H1 (cell line): ENCODE data around the gene CD4. TPM values are rescaled to one million over a fixed set of nuclear protein-coding genes. Genes with fewer than 3 reads are reported as not detected.
A peak's percentile ranks its signal among the peaks of the same experiment; 100 is the strongest.

Experiments
- CTCF ChIA-PET: fragments of 300-600 bp; sonication (Branson Sonifier 250); formaldehyde crosslinking; loops from one replicate; lab custom pipeline; 2021; ENCODE audit not compliant: partially characterized antibody; lab: Charles Lee
- POLR2A ChIA-PET: fragments of 300-600 bp; sonication (Branson Sonifier 250); formaldehyde crosslinking; loops from one replicate; lab custom pipeline; 2021; ENCODE audit warnings: inconsistent platforms; ENCODE audit not compliant: partially characterized antibody; lab: Charles Lee
- DNase-seq, 2 experiments: peaks; one replicate each; pipeline versions ENCODE4 v3.0.0 to v3.0.0-alpha.2; 2010 to 2022; ENCODE audit warnings: low spot score in 2 of 2, low read depth in 1 of 2, mixed read lengths in 1 of 2
- FAIRE-seq: peaks from 2 replicates; lab custom pipeline; 2011; peaks lifted over from hg19 to GRCh38; lab: Jason Lieb, UNC
- H2AFZ ChIP-seq: 2 replicates; pipeline ENCODE4 v1.8.1; 2012; ENCODE audit warnings: low read length, inconsistent platforms
- H2AK5ac ChIP-seq: 2 replicates; pipeline ENCODE4 v1.6.1; 2013; ENCODE audit warnings: low read depth, low read length
- H2BK120ac ChIP-seq: replicated peaks from 2 replicates; pipeline ENCODE3; 2013; ENCODE audit warnings: low read depth, low read length, inconsistent platforms
- H2BK12ac ChIP-seq: 2 replicates; pipeline ENCODE4 v1.6.1; 2013; ENCODE audit warnings: low read depth, low read length
- H2BK15ac ChIP-seq: 2 replicates; pipeline ENCODE4 v1.6.1; 2013; ENCODE audit warnings: low read length
- H2BK20ac ChIP-seq: 2 replicates; pipeline ENCODE4 v1.6.1; 2013; ENCODE audit warnings: low read length
- H2BK5ac ChIP-seq: 2 replicates; pipeline ENCODE4 v1.6.1; 2013; ENCODE audit warnings: low read depth, low read length
- H3K14ac ChIP-seq: 2 replicates; pipeline ENCODE4 v1.6.1; 2013; ENCODE audit warnings: inconsistent platforms; ENCODE audit not compliant: insufficient read length
- H3K18ac ChIP-seq: 2 replicates; pipeline ENCODE4 v1.6.1; 2013; ENCODE audit warnings: low read length; ENCODE audit errors: extremely low read depth
- H3K23ac ChIP-seq: 2 replicates; pipeline ENCODE4 v1.6.1; 2013; ENCODE audit warnings: inconsistent platforms; ENCODE audit not compliant: insufficient read length
- H3K23me2 ChIP-seq: 2 replicates; pipeline ENCODE4 v1.6.1; 2013; ENCODE audit warnings: low read depth, low read length
- H3K27ac ChIP-seq: 2 replicates; pipeline ENCODE4 v1.6.1; 2011; ENCODE audit warnings: low read depth, low read length, inconsistent platforms
- H3K27me3 ChIP-seq, 4 experiments: replicated peaks in 1 of 4; 1 replicate in 1 of 4; 2 replicates in 3 of 4; pipeline versions ENCODE4 v1.6.1 to v1.8.1; 2011 to 2013; ENCODE audit warnings: low read length in 3 of 4, mild to moderate bottlenecking in 3 of 4, inconsistent platforms in 2 of 4, mixed read lengths in 2 of 4, moderate library complexity in 1 of 4; ENCODE audit not compliant: control insufficient read depth in 3 of 4, insufficient read depth in 3 of 4; ENCODE audit errors: extremely low read depth in 1 of 4
- H3K36me3 ChIP-seq, 4 experiments: 2 replicates each; pipeline versions ENCODE4 v1.6.1 to v1.8.1; 2011 to 2013; ENCODE audit warnings: mild to moderate bottlenecking in 4 of 4, low read length in 3 of 4, moderate library complexity in 2 of 4, control low read depth in 1 of 4, inconsistent platforms in 1 of 4; ENCODE audit not compliant: insufficient read depth in 4 of 4, control insufficient read depth in 2 of 4
- H3K4ac ChIP-seq: replicated peaks from 2 replicates; pipeline ENCODE3; 2013; ENCODE audit warnings: low read length, low read depth, mixed read lengths, inconsistent platforms; ENCODE audit not compliant: insufficient read length
- H3K4me1 ChIP-seq, 4 experiments: replicated peaks in 1 of 4; 1 replicate in 1 of 4; 2 replicates in 3 of 4; pipeline versions ENCODE4 v1.6.1 to v1.8.1; 2011 to 2013; ENCODE audit warnings: low read length in 3 of 4, inconsistent platforms in 2 of 4, mixed read lengths in 1 of 4; ENCODE audit not compliant: insufficient read depth in 4 of 4, control insufficient read depth in 3 of 4
- H3K4me2 ChIP-seq, 2 experiments: 2 replicates each; pipeline versions ENCODE4 v1.6.1 to v1.8.1; 2011 to 2013; ENCODE audit warnings: low read depth in 2 of 2, low read length in 2 of 2, control low read depth in 1 of 2, inconsistent platforms in 1 of 2, mild to moderate bottlenecking in 1 of 2; ENCODE audit not compliant: insufficient read depth in 1 of 2
- H3K4me3 ChIP-seq, 4 experiments: fragments of 200-600, 300-600 bp in 1 of 4; sonication (generic), shearing (Covaris generic), sonication (Bioruptor Twin) in 1 of 4; 2 replicates each; pipeline versions ENCODE4 v1.5.1 to v1.8.1; 2011 to 2016; ENCODE audit warnings: low read length in 4 of 4, low read depth in 3 of 4, control low read depth in 2 of 4, inconsistent platforms in 2 of 4, mild to moderate bottlenecking in 2 of 4, mixed read lengths in 1 of 4, moderate library complexity in 1 of 4; ENCODE audit not compliant: insufficient read depth in 2 of 4; ENCODE audit errors: extremely low read depth in 1 of 4
- H3K56ac ChIP-seq: replicated peaks from 2 replicates; pipeline ENCODE3; 2013; ENCODE audit warnings: low read depth, mild to moderate bottlenecking, mixed read lengths, low read length, inconsistent platforms; ENCODE audit not compliant: insufficient read length
- H3K79me1 ChIP-seq: 2 replicates; pipeline ENCODE4 v1.6.1; 2013; ENCODE audit warnings: low read depth, low read length, control low read depth
- H3K79me2 ChIP-seq, 2 experiments: 2 replicates each; pipeline versions ENCODE4 v1.6.1 to v1.8.1; 2012 to 2013; ENCODE audit warnings: low read length in 2 of 2, mild to moderate bottlenecking in 2 of 2, inconsistent platforms in 1 of 2; ENCODE audit not compliant: insufficient read depth in 2 of 2, control insufficient read depth in 1 of 2
- H3K9ac ChIP-seq, 4 experiments: replicated peaks in 1 of 4; 1 replicate in 1 of 4; 2 replicates in 3 of 4; pipeline versions ENCODE4 v1.6.1 to v1.8.1; 2011 to 2013; ENCODE audit warnings: low read depth in 3 of 4, low read length in 3 of 4, control low read depth in 2 of 4, mild to moderate bottlenecking in 2 of 4, moderate library complexity in 2 of 4, inconsistent platforms in 1 of 4; ENCODE audit errors: extremely low read depth in 1 of 4
- H3K9me3 ChIP-seq, 2 experiments: 2 replicates each; pipeline versions ENCODE4 v1.6.1 to v1.8.1; 2012 to 2013; ENCODE audit warnings: mild to moderate bottlenecking in 2 of 2, moderate library complexity in 2 of 2, control low read depth in 1 of 2, inconsistent platforms in 1 of 2, low read depth in 1 of 2, low read length in 1 of 2, mixed read lengths in 1 of 2; ENCODE audit not compliant: insufficient read depth in 2 of 2
- H4K20me1 ChIP-seq, 2 experiments: replicated peaks in 1 of 2; 2 replicates each; pipeline versions ENCODE3 to v1.8.1; 2011 to 2013; ENCODE audit warnings: inconsistent platforms in 2 of 2, low read length in 2 of 2, mild to moderate bottlenecking in 1 of 2; ENCODE audit not compliant: insufficient read depth in 2 of 2, control insufficient read depth in 1 of 2
- H4K5ac ChIP-seq: 2 replicates; pipeline ENCODE4 v1.6.1; 2013; ENCODE audit warnings: low read length, low read depth, mixed read lengths, inconsistent platforms; ENCODE audit not compliant: insufficient read length
- H4K8ac ChIP-seq: 2 replicates; pipeline ENCODE4 v1.8.0; 2013; ENCODE audit warnings: mild to moderate bottlenecking, moderate library complexity, low read length, inconsistent platforms; ENCODE audit not compliant: insufficient read depth; ENCODE audit errors: extremely low read depth
- H4K91ac ChIP-seq: replicated peaks from 2 replicates; pipeline ENCODE3; 2013; ENCODE audit warnings: low read length, mixed read lengths, inconsistent platforms; ENCODE audit not compliant: insufficient read length
- CTBP2 ChIP-seq: IDR thresholded peaks from 2 replicates; pipeline ENCODE4 v1.7.0; 2011; ENCODE audit warnings: borderline replicate concordance, mild to moderate bottlenecking, moderate library complexity, mixed read lengths, low read length; ENCODE audit not compliant: insufficient read depth, insufficient read length
- KDM1A ChIP-seq: fragments of 200-600, 300-600 bp; sonication (generic); IDR thresholded peaks from 2 replicates; pipeline ENCODE4 v1.7.1; 2016; ENCODE audit warnings: mild to moderate bottlenecking, low read length, borderline replicate concordance
- TEAD4 ChIP-seq: IDR thresholded peaks from 2 replicates; pipeline ENCODE4 v1.6.1; 2012; ENCODE audit warnings: low read depth, low read length, inconsistent platforms, mixed read lengths
- WGBS, 2 experiments: shearing (Covaris generic) in 1 of 2; methylation state at CpG; one replicate each; pipeline versions ENCODE4 v1.1.6 to v1.1.7; 2013 to 2015; ENCODE audit warnings: low lambda C conversion rate in 2 of 2, mixed read lengths in 2 of 2, inconsistent platforms in 1 of 2, low coverage in 1 of 2, missing lambda C conversion rate in 1 of 2; ENCODE audit not compliant: insufficient replicate concordance in 2 of 2, insufficient coverage in 1 of 2, insufficient read length in 1 of 2; ENCODE audit errors: extremely low coverage in 1 of 2, missing lambda C conversion rate in 1 of 2; 5-methylcytosine and 5-hydroxymethylcytosine counted together
- polyA plus RNA-seq, 7 experiments: library from polyadenylated mRNA; depleted of rRNA in 3 of 7; stranded (reverse) in 5 of 7; unstranded in 2 of 7; fragments of >200 nt in 5 of 7; fragments of 200-250 nt in 2 of 7; gene quantifications; 1 replicate in 5 of 7; 2 replicates in 1 of 7; 4 replicates in 1 of 7; pipeline versions ENCODE4 v1.2.1 to v1.2.3, GENCODE V29; 2011 to 2013; ENCODE audit warnings: missing spikeins in 2 of 7, mixed read lengths in 2 of 7
- total RNA-seq: library from RNA; stranded (reverse); fragmentation: NEBNext Ultra II Directional; extraction: Animal tissue kit (Norgen Biotek cat#: 25700); gene quantifications from 2 replicates; pipeline ENCODE4 v1.2.1, GENCODE V29; 2021

CD4 gene
- total and polyA plus RNA-seq, 2 of the 8 experiments (the other 6 are each of a cell fraction or from before 2014, with no cell fraction given), result 3.4 to 5.1 TPM

DNA sequence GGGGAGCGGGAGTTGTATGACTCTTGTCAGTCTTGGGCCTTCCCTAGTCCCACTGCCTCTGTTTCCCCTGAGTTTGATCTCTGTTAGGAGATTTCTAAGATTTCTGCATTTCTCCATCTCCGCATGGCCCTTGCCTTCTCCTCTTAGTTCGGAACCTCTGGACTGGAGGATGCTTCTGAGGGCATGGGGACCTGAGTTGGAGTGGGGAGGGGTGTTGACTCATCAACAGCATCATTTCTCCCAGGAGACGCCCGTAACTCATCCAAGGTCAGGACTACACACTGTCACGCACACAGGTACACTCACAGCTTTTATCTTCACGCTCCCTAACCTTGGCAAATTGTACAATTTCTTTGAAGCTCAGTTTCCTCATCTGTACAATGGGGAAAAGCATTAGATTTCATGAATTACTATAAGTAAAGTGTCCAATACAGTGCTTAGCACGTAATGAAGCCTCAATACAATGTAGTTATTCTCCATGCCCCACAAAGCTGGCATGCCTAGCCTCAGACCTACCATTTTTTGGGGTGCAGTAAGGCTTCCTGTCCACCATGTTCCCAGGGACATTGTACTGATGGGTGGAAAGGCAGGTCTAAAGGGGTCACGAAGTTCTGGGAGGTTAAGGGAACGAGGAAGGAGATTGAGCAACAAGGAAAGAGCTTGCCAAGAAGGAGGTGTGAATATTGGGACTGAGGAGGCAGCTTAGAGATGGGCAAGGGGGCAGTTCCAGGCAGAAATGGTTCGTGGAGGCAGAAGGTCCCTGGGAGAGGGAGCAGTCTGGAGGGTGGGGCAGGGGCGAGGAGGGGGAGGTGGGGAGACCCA is 17.6 kb upstream of the CD4 start:
- Histone ChIP-seq H4K20me1 (peaks cover 6 to 20% of the 10 kb centered on the region in 2 experiments), H3K9me3 (no peaks in the 10 kb centered on the region), H4K91ac (no peak overlapping the region), H3K4me1 (peaks cover 4 to 36% (median 25%) of the 10 kb centered on the region in 4 experiments), H4K5ac (no peak overlapping the region), H3K14ac (no peak overlapping the region), H3K4me2 (peak overlapping the region; percentile 46 to 85; a peak in 3 of 4 replicates), H3K36me3 (peaks cover 0 to 23% (median 5%) of the 10 kb centered on the region in 4 experiments; a peak in 6 of 8 replicates), H2BK120ac (no peak overlapping the region), H2BK20ac (no peak overlapping the region), H3K27ac (no peak overlapping the region), H3K79me2 (peaks cover 4 to 25% of the 10 kb centered on the region in 2 experiments; a peak in 2 of 4 replicates), H3K9ac (no peak overlapping the region), H4K8ac (no peak overlapping the region; the same call in 1 of the 2 replicates), H3K23me2 (peaks cover 13% of the 10 kb centered on the region), H3K27me3 (peaks cover 0 to 27% (median 21%) of the 10 kb centered on the region in 4 experiments; a peak in 5 of 7 replicates), H2BK12ac (no peak overlapping the region), H3K4ac (no peak overlapping the region), H3K18ac (no peak overlapping the region), H2AK5ac (no peak overlapping the region), H3K4me3 (no peak overlapping the region), H3K79me1 (0 out of 2 replicates have a peak, but pooled peaks cover 2% of the 10 kb centered on the region), H3K56ac (no peak overlapping the region), H2BK5ac (no peak overlapping the region), H2AFZ (no peak overlapping the region), H2BK15ac (peak overlapping the region; percentile 93; the same call in 1 of the 2 replicates), H3K23ac (peak overlapping the region; percentile 85)
- ChIA-PET CTCF (interaction anchor here (0.5 to 29.6 kb wide), 8 partner anchors 9 to 58 kb away, joined by 3 to 532 read pairs (median 4); partner anchors contain the start of genes GNB3, GPR162, MLF2 and P3H3), POLR2A (interaction anchor here (0.6 to 11.6 kb wide), 11 partner anchors 8 to 172 kb away, joined by 3 to 151 read pairs (median 6); partner anchors contain the start of genes C12orf57, GPR162, MLF2 and RNU7-1)
- FAIRE-seq (no peak), DNase-seq (no peak)
- 75% methylated on average over 12 of the region's 12 CpGs; no CpG with 5 or more reads in 1 of the 2 experiments for WGBS, 2 experiments
- TF ChIP-seq CTBP2 (no peak), KDM1A (no peak), TEAD4 (no peak)
